Measurements from ENCODE around the gene PDSS2. TPM values are rescaled to one million over a fixed set of nuclear protein-coding genes. Genes with fewer than 3 reads are reported as not detected.
"Not testable (repeated sequence)": the region's sequence is repeated elsewhere in the genome, so short reads cannot be mapped to it uniquely, and the experiment has no call there.

PDSS2 gene
- total RNA-seq, 2 experiments from 2014 or later: 13.7 to 14.1 TPM

DNA sequence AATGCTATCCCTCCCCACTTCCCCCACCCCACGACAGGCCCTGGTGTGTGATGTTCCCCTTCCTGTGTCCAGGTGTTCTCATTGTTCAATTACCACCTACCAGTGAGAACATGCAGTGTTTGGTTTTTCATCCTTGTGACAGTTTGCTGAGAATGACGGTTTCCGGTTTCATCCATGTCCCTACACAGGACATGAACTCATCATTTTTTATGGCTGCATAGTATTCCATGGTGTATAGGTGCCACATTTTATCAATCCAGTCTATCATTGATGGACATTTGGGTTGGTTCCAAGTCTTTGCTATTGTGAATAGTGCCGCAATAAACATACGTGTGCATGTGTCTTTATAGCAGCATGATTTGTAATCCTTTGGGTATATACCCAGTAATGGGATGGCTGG is 295.1 kb downstream of the PDSS2 start:
- H3K4me3 Mint-ChIP-seq, H3K27ac Mint-ChIP-seq, DNase-seq, H3K4me1 Mint-ChIP-seq, H3K9me3 Mint-ChIP-seq, H3K27me3 Mint-ChIP-seq, H3K36me3 Mint-ChIP-seq: not testable (repeated sequence)

DNA sequence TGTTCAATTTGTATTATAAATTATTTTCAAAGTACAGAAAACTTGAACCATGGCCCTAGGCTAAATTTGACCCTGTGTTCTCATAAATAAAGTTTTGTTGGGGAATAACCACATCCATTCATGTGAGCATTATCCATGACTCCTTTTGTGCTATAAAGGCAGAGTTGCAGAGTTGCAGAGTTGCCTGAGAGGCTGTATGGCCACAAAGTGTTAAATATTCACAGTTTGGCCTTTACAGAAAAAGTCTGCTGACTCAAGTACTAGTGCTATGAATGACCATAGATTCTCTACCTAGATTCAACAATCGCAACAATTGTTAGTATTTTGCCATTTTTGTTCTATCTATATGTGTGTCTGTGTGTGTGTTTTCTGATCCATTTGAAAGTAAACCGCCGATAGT is 297.8 kb downstream of the PDSS2 start:
- no peaks in the 10 kb centered on the region for H3K4me1 Mint-ChIP-seq
- no peak overlapping the region for H3K4me3 Mint-ChIP-seq
- H3K9me3 Mint-ChIP-seq: no peaks in the 10 kb centered on the region
- H3K27me3 Mint-ChIP-seq: no peaks in the 10 kb centered on the region
- no peak overlapping the region for H3K27ac Mint-ChIP-seq
- no peak for DNase-seq
- H3K36me3 Mint-ChIP-seq: no peaks in the 10 kb centered on the region

DNA sequence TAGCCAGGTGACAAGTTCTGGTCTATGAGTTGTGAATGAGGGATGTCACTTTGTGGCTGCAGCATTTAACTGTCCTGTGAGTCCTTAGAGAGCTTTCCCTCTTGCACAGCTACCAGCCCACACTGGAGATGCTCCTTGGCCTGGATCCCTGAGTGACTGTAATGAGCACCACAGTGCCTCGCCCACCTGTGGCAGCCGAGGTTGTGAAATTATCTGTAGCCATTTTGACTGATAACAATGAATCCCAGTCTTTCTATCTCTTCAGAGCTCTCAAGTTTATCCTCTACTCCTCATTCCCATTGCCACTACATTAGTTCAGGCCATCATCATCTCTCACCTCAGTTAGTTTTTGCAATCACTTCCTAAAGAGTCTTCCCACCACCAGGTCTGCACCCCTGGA is 302.7 kb downstream of the PDSS2 start:
- H3K27ac Mint-ChIP-seq: no peak overlapping the region
- no peaks in the 10 kb centered on the region for H3K27me3 Mint-ChIP-seq
- no peaks in the 10 kb centered on the region for H3K4me1 Mint-ChIP-seq
- no peak overlapping the region for H3K4me3 Mint-ChIP-seq
- H3K36me3 Mint-ChIP-seq: no peaks in the 10 kb centered on the region
- H3K9me3 Mint-ChIP-seq: no peaks in the 10 kb centered on the region
- DNase-seq: no peak

DNA sequence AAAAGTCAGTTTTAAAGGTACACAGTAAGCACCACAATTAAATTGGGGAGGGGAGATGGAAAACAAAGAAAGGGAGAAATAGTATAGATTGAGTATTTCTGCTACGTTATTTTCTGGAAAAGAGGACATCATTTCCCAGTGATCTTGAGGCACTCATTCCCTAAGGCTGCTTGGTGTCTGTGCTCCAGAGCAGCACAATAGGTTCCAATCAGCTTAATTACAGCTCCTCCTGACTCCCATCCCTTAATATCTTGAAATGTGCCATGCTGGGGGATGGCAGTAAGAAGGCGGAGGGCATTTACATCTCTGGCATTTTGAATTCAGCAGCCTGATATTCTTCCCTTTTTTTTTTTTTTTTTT is 304.6 kb downstream of the PDSS2 start:
- Mint-ChIP-seq H3K27me3 (no peaks in the 10 kb centered on the region), H3K36me3 (no peaks in the 10 kb centered on the region), H3K27ac (no peak overlapping the region), H3K9me3 (no peaks in the 10 kb centered on the region), H3K4me1 (no peaks in the 10 kb centered on the region), H3K4me3 (no peak overlapping the region)
- no peak for DNase-seq

DNA sequence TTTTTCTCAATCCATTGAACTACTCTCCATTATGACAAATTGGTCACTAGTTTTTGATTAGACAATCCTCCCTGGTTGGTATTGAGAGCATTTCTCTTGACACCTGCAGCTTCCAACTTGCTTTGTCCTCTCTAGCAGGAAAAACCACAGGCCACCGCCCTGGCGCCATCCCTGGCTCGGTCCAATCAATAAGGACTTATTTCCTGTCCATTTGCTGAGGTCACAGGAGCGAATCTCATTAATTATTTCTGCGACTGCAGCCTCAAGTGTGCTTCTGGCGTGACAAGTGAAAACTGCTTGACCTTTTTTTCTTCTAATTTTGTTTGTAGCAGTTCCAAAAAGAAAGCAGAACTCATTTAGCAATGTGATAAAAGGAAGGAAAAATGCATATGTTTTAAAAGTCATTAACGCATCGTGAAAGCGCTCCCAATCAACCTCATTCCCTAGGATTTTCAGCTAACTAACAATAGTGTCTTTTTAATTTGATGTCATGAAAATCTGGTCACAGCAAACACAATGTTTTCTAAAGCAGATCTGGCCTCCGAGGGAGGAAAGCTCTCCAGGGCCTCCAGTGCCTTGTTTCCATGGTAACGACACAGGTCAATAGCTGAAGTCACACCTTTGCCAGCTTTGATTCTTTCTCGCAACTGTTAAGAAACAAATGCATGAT is 305.1 kb downstream of the PDSS2 start:
- no peaks in the 10 kb centered on the region for H3K27me3 Mint-ChIP-seq
- H3K4me3 Mint-ChIP-seq: no peak overlapping the region
- H3K4me1 Mint-ChIP-seq: no peaks in the 10 kb centered on the region
- no peaks in the 10 kb centered on the region for H3K9me3 Mint-ChIP-seq
- no peak overlapping the region for H3K27ac Mint-ChIP-seq
- DNase-seq: no peak
- H3K36me3 Mint-ChIP-seq: no peaks in the 10 kb centered on the region

DNA sequence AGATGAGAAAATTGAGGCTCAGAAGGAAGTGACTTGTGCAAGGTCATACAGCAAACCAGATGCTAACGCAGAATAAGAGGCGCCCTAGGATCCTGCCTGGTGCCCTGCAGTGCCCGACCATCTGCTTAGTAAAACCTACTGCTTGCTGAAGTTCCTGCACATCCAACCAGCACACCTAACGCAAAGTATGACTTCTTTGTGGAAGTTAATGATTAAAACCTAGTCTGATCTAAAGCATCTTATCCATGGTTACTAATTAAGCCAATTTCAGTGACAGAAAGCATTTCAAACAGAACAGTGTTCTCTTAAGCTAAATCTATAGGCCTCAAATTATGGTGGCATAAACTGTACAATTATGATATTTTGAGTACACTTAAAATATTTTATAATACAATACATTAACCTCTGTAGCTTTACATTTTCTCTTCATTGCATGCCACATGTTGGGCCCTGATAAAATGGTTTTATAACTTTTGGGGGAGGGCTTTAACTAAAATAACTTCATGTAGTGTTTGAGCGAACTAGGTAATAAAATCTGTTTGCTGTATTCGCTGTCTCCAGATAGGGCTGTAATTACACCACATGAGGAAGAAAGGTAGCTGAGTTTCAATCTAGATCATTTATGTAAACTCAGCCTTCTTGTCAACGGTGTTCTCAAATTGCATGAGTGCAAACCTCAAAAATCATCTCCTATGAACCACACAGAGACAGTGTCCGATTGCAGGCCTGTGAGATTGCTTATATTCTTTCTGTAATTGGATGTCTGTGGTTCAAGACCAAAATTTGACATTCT is 306.5 kb downstream of the PDSS2 start:
- Mint-ChIP-seq H3K4me3 (no peak overlapping the region), H3K27ac (no peak overlapping the region), H3K9me3 (no peaks in the 10 kb centered on the region), H3K4me1 (no peaks in the 10 kb centered on the region), H3K36me3 (no peaks in the 10 kb centered on the region), H3K27me3 (no peaks in the 10 kb centered on the region)
- DNase-seq: no peak

DNA sequence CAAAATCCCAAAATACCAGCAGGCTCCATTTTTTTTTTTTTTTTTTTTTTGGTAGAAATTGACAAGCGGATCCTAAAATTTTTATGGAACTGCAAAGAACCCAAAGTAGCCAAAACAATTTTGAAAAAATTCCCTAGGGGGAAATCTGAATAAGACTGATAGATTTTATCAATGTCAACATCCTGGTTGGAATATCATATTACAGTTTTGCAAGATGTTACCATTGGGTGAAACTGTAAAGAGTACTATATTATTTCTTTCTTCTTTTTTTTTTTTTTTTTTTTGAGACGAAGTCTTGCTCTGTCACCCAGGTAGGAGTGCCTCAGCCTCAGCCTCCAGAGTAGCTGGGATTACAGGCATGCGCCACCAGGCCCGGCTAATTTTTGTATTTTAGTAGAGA is 314.7 kb downstream of the PDSS2 start:
- Mint-ChIP-seq H3K27me3 (no peaks in the 10 kb centered on the region), H3K4me1 (no peaks in the 10 kb centered on the region), H3K4me3 (no peak overlapping the region), H3K27ac (no peak overlapping the region), H3K36me3 (no peaks in the 10 kb centered on the region), H3K9me3 (no peaks in the 10 kb centered on the region)
- DNase-seq: no peak

DNA sequence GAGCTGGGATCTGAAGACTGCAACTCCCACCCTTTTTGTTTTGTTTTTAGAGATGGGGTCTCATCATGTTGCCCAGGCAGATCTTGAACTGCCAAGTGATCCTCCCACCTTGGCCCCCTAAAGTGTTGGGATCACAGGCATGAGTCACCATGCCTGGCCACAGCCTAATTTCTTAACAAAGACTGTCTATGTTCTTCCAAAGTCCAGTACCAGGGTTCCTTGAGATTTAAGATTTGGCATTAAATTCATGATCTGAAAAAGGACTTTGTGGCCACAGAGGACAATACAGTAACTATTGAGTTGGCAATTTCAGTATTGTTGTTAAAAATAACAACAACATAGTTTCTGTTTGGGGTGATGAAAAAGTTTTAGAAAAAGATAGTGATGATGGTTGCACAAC is 315.4 kb downstream of the PDSS2 start:
- Mint-ChIP-seq H3K27ac (no peak overlapping the region), H3K4me1 (no peaks in the 10 kb centered on the region), H3K9me3 (no peaks in the 10 kb centered on the region), H3K36me3 (no peaks in the 10 kb centered on the region), H3K4me3 (no peak overlapping the region), H3K27me3 (no peaks in the 10 kb centered on the region)
- DNase-seq: no peak

DNA sequence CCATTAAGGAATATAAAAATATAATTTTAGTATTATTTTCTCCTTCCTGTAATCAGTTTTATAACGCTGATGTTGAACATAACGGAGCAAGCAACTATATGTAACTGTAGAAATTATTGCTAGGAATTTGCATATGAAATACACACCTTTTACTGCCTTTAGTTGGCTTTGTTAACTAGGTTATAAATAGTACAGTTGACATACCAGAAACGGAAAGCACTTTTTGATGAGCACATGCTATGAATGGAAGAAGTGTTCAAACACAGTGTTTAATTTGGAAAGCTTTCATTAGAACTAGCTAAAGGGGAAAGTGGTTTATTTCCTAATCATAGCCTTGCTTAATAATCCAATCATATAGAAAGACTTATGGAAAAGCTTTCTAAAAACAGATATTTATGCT is 318.8 kb downstream of the PDSS2 start:
- DNase-seq: no peak
- no peaks in the 10 kb centered on the region for H3K27me3 Mint-ChIP-seq
- H3K4me1 Mint-ChIP-seq: no peaks in the 10 kb centered on the region
- no peak overlapping the region for H3K27ac Mint-ChIP-seq
- H3K36me3 Mint-ChIP-seq: no peaks in the 10 kb centered on the region
- H3K4me3 Mint-ChIP-seq: no peak overlapping the region
- H3K9me3 Mint-ChIP-seq: no peaks in the 10 kb centered on the region

DNA sequence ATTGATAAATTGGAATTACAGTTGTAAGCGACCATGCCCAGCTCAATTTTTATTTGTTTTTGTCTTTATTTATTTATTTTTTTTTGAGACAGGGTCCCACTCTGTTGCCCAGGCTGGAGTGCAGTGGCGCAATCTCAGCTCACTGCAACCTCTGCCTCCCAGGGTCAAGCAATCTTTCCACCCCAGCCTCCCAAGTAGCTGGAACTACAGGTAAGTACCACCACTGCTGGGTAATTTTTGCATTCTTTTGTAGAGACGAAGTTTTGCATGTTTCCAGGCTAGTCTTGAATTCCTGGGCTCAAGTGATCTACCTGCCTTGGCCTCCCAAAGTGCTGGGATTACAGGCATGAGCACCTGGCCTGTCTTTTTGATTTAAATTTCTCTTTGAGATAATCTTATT is 323.0 kb downstream of the PDSS2 start:
- H3K9me3 Mint-ChIP-seq, H3K27ac Mint-ChIP-seq, H3K36me3 Mint-ChIP-seq, H3K27me3 Mint-ChIP-seq, DNase-seq, H3K4me1 Mint-ChIP-seq, H3K4me3 Mint-ChIP-seq: not testable (repeated sequence)

DNA sequence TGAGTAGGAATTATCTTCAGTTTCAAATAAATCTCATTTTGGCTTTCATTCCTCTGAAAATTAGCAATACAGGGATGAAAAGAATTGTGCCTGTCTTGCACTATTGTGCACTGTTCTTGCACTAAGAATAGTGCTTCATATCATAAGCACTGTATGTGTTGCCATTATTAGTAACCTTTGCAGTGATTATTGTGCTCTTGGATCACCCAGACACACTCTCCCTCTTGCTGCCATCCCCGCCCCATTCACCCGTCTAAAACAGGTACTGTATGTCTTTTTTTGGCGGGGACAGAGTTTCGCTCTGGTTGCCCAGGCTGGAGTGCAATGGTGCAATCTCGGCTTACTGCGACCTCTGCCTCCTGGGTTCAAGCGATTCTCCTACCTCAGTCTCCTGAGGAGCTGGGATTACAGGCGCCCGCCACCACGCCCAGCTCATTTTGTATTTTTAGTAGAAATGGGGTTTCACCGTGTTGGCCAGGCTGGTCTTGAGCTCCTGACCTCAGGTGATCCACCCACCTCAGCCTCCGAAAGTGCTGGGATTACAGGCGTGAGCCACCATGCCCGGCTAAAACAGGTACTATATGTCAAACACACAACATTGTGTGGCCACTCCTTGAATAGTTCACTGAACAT is 324.2 kb downstream of the PDSS2 start:
- H3K4me3 Mint-ChIP-seq, H3K27me3 Mint-ChIP-seq, H3K27ac Mint-ChIP-seq, H3K4me1 Mint-ChIP-seq, DNase-seq, H3K36me3 Mint-ChIP-seq, H3K9me3 Mint-ChIP-seq: not testable (repeated sequence)

DNA sequence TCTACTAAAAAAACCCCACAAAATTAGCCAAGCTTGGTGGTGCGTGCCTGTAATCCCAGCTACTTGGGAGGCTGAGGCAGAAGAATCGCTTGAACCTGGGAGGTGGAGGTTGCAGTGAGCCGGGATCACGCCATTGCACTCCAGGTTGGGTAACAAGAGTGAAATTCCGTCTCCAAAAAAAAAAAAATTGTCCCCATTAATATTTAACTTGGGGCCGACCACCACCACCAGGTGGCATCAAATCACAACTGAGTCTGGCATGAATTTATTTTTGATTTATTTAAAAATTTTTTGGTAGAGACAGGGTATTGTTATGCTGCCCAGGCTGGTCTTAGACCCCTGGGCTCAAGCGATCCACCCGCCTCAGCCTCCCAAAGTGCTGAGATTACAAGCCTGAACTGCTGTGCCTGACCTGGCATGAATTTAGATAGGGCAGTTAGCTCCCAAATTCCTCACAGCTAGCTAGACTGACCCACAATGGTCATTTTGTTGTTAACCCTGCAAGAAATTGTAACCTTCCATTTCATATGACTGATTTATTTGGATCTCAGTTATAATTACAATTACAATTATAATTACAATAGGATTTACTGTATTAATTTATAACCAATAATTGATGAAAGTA is 326.9 kb downstream of the PDSS2 start:
- no peaks in the 10 kb centered on the region for H3K27me3 Mint-ChIP-seq
- no peak overlapping the region for H3K4me3 Mint-ChIP-seq
- DNase-seq: peak; percentile 20
- no peaks in the 10 kb centered on the region for H3K36me3 Mint-ChIP-seq
- H3K9me3 Mint-ChIP-seq: no peaks in the 10 kb centered on the region
- H3K27ac Mint-ChIP-seq: no peak overlapping the region
- no peaks in the 10 kb centered on the region for H3K4me1 Mint-ChIP-seq

DNA sequence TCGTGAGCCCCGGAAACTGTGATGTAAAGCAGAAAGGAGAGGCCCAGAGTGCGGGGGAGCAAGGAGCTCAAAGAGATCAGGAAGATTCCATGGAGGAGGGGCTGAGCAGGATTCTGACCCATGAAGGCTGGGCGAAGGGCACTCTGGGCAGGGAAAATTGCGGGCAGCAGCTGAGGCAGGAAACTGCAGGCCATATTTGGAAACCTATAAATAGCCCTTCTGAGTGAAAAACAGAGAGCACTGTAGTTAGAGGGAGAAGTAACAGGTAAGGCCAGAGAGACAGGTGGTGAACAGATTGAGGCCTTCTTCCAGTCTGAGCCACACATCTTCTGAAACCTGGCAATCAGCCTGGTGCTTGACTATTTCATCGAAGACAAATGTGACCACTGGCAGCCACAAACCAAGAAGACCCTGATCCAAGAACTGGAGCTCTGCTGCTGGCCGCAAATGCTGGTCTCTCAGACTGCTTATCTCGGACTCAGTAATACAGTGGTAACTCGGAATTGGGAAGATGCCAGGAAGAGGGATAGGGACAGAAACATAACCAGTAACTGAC is 329.9 kb downstream of the PDSS2 start:
- Mint-ChIP-seq H3K4me3 (no peak overlapping the region), H3K36me3 (no peaks in the 10 kb centered on the region), H3K4me1 (peaks cover 5% of the 10 kb centered on the region), H3K9me3 (no peaks in the 10 kb centered on the region), H3K27me3 (no peaks in the 10 kb centered on the region), H3K27ac (no peak overlapping the region)
- DNase-seq: no peak

DNA sequence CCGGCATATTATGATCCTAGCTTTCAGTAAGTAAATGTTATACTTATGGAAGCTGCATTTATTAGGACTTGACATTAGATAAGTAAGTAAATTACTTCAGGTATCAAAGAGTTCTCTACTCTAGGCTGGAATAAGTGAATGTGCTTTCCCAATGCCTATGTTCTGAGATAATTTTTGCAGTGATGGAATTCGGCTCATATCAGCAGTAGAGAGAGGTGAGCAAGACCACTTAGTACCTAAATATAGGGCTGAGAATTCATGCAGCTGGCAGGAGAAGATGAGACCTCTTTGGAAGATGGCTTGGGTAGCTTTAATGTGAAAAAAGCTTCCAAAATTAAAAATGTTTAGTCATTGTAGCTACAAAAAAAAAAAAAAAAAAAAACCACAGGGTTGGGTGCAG is 330.8 kb downstream of the PDSS2 start:
- Mint-ChIP-seq H3K27ac (no peak overlapping the region), H3K36me3 (no peaks in the 10 kb centered on the region), H3K4me1 (peaks cover 5% of the 10 kb centered on the region), H3K27me3 (no peaks in the 10 kb centered on the region), H3K9me3 (no peaks in the 10 kb centered on the region), H3K4me3 (no peak overlapping the region)
- DNase-seq: no peak

DNA sequence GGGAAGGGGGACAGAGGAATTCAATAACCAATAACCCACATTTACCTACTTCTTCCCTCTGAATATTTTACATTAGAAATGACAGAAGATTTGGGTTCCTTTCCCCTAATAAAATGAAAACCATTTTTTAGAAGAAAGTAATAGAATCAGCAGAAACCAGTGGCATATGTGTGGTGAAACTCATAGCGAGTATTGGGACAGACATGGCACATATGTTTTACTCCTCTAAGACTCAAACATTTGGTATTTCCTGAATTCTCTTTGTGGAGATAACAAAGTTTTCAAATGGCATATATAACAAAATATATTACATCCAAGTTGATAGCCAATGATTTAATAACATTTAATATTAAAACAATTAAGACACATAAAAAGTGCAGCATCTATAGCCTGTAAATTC is 331.2 kb downstream of the PDSS2 start:
- no peak for DNase-seq

More for the DNA sequence above, 331.2 kb downstream of the PDSS2 start:
- Mint-ChIP-seq H3K9me3 (no peaks in the 10 kb centered on the region), H3K27ac (no peak overlapping the region), H3K36me3 (no peaks in the 10 kb centered on the region), H3K27me3 (no peaks in the 10 kb centered on the region), H3K4me1 (peaks cover 5% of the 10 kb centered on the region), H3K4me3 (no peak overlapping the region)

Measured in activated naive CD8-positive, alpha-beta T cell treated with anti-CD3 and anti-CD28 coated beads for 36 hours (primary cell).